HepG2 (cell line): Measurements from ENCODE around the gene ZNF10. TPM values are rescaled to one million over a fixed set of nuclear protein-coding genes. Genes with fewer than 3 reads are reported as not detected.
A peak's percentile ranks its signal among the peaks of the same experiment; 100 is the strongest.

Experiments
- ASH2L ChIP-seq: fragments of 300-600, 200-600 bp; sonication (generic); IDR thresholded peaks from 2 replicates; pipeline ENCODE4 v1.7.0; 2017; ENCODE audit warnings: low read depth, mild to moderate bottlenecking, moderate library complexity, mixed read lengths, low read length; ENCODE audit not compliant: insufficient read length
- GFI1 ChIP-seq: sonication (generic); formaldehyde crosslinking; IDR thresholded peaks from 2 replicates; pipeline ENCODE4 v1.5.0; 2020; ENCODE audit warnings: missing genetic modification reagents, mild to moderate bottlenecking, borderline replicate concordance
- KLF6 ChIP-seq: IDR thresholded peaks from 2 replicates; pipeline ENCODE4 v1.8.0; 2016; ENCODE audit warnings: missing biosample characterization, missing genetic modification reagents
- MED13 ChIP-seq: sonication (generic); formaldehyde crosslinking; IDR thresholded peaks from 2 replicates; pipeline ENCODE4 v1.5.0; 2020; ENCODE audit warnings: missing genetic modification reagents
- NFKBIZ ChIP-seq: IDR thresholded peaks from 2 replicates; pipeline ENCODE4 v1.6.1; 2018; ENCODE audit warnings: missing genetic modification reagents, missing compliant biosample characterization
- PAWR ChIP-seq: sonication (generic); formaldehyde crosslinking; IDR thresholded peaks from 2 replicates; pipeline ENCODE4 v1.4.0; 2020; ENCODE audit warnings: missing genetic modification reagents, mild to moderate bottlenecking, borderline replicate concordance
- SATB2 ChIP-seq: sonication (generic); formaldehyde crosslinking; IDR thresholded peaks from 2 replicates; pipeline ENCODE4 v1.5.0; 2020; ENCODE audit warnings: missing genetic modification reagents
- SIN3A ChIP-seq: IDR thresholded peaks from 2 replicates; pipeline ENCODE4 v1.6.1; 2011; ENCODE audit warnings: low read depth, mild to moderate bottlenecking, control low read depth, low read length, borderline replicate concordance
- SOX5 ChIP-seq: IDR thresholded peaks from 2 replicates; pipeline ENCODE4 v1.6.1; 2016; ENCODE audit warnings: borderline replicate concordance
- TCF12 ChIP-seq, 2 experiments: fragments of 450-650 bp in 1 of 2; sonication (generic) in 1 of 2; formaldehyde crosslinking in 1 of 2; IDR thresholded peaks; 2 replicates each; pipeline versions ENCODE4 v1.6.1 to v1.8.0; 2017 to 2022; ENCODE audit warnings: antibody characterized with exemption in 1 of 2, mild to moderate bottlenecking in 1 of 2, missing genetic modification reagents in 1 of 2, moderate library complexity in 1 of 2
- TEAD3 ChIP-seq: optimal IDR thresholded peaks from 2 replicates; pipeline ENCODE3; 2016; ENCODE audit warnings: borderline replicate concordance
- ZNF235 ChIP-seq: sonication (generic); formaldehyde crosslinking; IDR thresholded peaks from 2 replicates; pipeline ENCODE4 v1.8.1; 2023; ENCODE audit warnings: mild to moderate bottlenecking, missing genetic modification reagents, borderline replicate concordance
- ZNF546 ChIP-seq: sonication (generic); formaldehyde crosslinking; conservative IDR thresholded peaks from 2 replicates; pipeline ENCODE4 v1.8.1; 2023; ENCODE audit warnings: mild to moderate bottlenecking, missing genetic modification reagents
- ZNF598 ChIP-seq: sonication (generic); formaldehyde crosslinking; IDR thresholded peaks from 2 replicates; pipeline ENCODE4 v1.5.1; 2020; ENCODE audit warnings: mild to moderate bottlenecking, missing genetic modification reagents, borderline replicate concordance
- ZNF615 ChIP-seq: sonication (generic); formaldehyde crosslinking; IDR thresholded peaks from 2 replicates; pipeline ENCODE4 v1.5.0; 2020; ENCODE audit warnings: mild to moderate bottlenecking, missing genetic modification reagents, borderline replicate concordance
- ZNF790 ChIP-seq: sonication (generic); formaldehyde crosslinking; IDR thresholded peaks from 2 replicates; pipeline ENCODE4 v1.8.0; 2022; ENCODE audit warnings: missing genetic modification reagents, mild to moderate bottlenecking, borderline replicate concordance
- polyA plus RNA-seq, 8 experiments: library from polyadenylated mRNA; depleted of rRNA in 3 of 8; stranded (reverse) in 7 of 8; unstranded in 1 of 8; fragments of >200 nt; fragmentation: Illumina TruSeq in 4 of 8; extraction: Trizol in 4 of 8; gene quantifications; 2 replicates each; pipeline versions ENCODE4 v1.2.1 to v1.2.3, GENCODE V29; 2011 to 2016; ENCODE audit warnings: low read depth in 4 of 8, missing spikeins in 1 of 8, mixed read lengths in 1 of 8; ENCODE audit not compliant: insufficient read depth in 1 of 8
- total RNA-seq, 5 experiments: library from RNA; depleted of rRNA; stranded (reverse); fragments of >200 nt; fragmentation: Illumina TruSeq; extraction: Trizol; gene quantifications; 2 replicates each; pipeline ENCODE4 v1.2.3, GENCODE V29; 2016; ENCODE audit warnings: low read depth in 1 of 5
- TF ChIP-seq, protein P1 (sequence below): sonication (generic); formaldehyde crosslinking; IDR thresholded peaks from 2 replicates; pipeline ENCODE4 v1.9.0; 2021; ENCODE audit warnings: mild to moderate bottlenecking, missing genetic modification reagents
- TF ChIP-seq, protein P2 (sequence below): IDR thresholded peaks from 2 replicates; pipeline ENCODE4 v1.6.1; 2018; ENCODE audit warnings: missing genetic modification reagents
- TF ChIP-seq, protein P3 (sequence below): sonication (generic); formaldehyde crosslinking; IDR thresholded peaks from 2 replicates; pipeline ENCODE4 v1.8.1; 2023; ENCODE audit warnings: mild to moderate bottlenecking, missing genetic modification reagents
- TF ChIP-seq, protein P4 (sequence below): sonication (generic); formaldehyde crosslinking; IDR thresholded peaks from 2 replicates; pipeline ENCODE4 v1.5.1; 2020; ENCODE audit warnings: missing genetic modification reagents, mild to moderate bottlenecking, borderline replicate concordance

Gene ZNF10
- total and polyA plus RNA-seq, 2 of the 13 experiments (the other 11 are each of a cell fraction or from before 2014, with no cell fraction given), result 2.9 to 6.5 TPM

DNA sequence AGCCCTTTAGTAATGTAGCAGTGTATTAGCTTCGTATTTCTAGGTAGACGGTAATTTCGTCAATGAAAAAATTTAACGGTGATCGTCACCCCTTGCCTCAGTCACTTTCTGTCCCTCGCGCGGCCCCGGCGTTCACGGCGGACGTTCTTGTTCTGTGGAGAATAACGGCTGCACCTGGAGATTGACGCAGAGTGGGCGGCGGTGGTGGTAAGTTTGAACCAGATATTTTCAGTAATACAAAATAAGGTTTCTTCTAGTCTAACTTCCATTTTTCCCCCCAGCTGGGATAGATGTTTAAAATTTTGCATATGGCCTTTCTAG lies 341 bp downstream of the ZNF10 start (continued):
- TF ChIP-seq, protein P1, sequence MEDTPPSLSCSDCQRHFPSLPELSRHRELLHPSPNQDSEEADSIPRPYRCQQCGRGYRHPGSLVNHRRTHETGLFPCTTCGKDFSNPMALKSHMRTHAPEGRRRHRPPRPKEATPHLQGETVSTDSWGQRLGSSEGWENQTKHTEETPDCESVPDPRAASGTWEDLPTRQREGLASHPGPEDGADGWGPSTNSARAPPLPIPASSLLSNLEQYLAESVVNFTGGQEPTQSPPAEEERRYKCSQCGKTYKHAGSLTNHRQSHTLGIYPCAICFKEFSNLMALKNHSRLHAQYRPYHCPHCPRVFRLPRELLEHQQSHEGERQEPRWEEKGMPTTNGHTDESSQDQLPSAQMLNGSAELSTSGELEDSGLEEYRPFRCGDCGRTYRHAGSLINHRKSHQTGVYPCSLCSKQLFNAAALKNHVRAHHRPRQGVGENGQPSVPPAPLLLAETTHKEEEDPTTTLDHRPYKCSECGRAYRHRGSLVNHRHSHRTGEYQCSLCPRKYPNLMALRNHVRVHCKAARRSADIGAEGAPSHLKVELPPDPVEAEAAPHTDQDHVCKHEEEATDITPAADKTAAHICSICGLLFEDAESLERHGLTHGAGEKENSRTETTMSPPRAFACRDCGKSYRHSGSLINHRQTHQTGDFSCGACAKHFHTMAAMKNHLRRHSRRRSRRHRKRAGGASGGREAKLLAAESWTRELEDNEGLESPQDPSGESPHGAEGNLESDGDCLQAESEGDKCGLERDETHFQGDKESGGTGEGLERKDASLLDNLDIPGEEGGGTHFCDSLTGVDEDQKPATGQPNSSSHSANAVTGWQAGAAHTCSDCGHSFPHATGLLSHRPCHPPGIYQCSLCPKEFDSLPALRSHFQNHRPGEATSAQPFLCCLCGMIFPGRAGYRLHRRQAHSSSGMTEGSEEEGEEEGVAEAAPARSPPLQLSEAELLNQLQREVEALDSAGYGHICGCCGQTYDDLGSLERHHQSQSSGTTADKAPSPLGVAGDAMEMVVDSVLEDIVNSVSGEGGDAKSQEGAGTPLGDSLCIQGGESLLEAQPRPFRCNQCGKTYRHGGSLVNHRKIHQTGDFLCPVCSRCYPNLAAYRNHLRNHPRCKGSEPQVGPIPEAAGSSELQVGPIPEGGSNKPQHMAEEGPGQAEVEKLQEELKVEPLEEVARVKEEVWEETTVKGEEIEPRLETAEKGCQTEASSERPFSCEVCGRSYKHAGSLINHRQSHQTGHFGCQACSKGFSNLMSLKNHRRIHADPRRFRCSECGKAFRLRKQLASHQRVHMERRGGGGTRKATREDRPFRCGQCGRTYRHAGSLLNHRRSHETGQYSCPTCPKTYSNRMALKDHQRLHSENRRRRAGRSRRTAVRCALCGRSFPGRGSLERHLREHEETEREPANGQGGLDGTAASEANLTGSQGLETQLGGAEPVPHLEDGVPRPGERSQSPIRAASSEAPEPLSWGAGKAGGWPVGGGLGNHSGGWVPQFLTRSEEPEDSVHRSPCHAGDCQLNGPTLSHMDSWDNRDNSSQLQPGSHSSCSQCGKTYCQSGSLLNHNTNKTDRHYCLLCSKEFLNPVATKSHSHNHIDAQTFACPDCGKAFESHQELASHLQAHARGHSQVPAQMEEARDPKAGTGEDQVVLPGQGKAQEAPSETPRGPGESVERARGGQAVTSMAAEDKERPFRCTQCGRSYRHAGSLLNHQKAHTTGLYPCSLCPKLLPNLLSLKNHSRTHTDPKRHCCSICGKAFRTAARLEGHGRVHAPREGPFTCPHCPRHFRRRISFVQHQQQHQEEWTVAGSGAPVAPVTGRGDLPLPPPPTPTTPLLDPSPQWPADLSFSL (CRISPR knock-in tag), result no peak
- TF ChIP-seq, protein P2, sequence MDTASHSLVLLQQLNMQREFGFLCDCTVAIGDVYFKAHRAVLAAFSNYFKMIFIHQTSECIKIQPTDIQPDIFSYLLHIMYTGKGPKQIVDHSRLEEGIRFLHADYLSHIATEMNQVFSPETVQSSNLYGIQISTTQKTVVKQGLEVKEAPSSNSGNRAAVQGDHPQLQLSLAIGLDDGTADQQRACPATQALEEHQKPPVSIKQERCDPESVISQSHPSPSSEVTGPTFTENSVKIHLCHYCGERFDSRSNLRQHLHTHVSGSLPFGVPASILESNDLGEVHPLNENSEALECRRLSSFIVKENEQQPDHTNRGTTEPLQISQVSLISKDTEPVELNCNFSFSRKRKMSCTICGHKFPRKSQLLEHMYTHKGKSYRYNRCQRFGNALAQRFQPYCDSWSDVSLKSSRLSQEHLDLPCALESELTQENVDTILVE (CRISPR knock-in tag), result no peak
- TF ChIP-seq TCF12 (IDR thresholded peaks at IDR 0.05) (no peak), TCF12 (CRISPR knock-in tag; IDR thresholded peaks at IDR 0.05) (no peak), ZNF546 (CRISPR knock-in tag) (0 out of 2 replicates have a peak, but pooled peaks have one; percentile 9), ZNF235 (CRISPR knock-in tag) (no peak), SATB2 (0 out of 2 replicates have a peak, but pooled peaks have one; percentile 8), MED13 (CRISPR knock-in tag) (no peak), ZNF790 (no peak), PAWR (no peak), SOX5 (CRISPR knock-in tag) (no peak), TEAD3 (CRISPR knock-in tag) (no peak), GFI1 (CRISPR knock-in tag) (0 out of 2 replicates have a peak, but pooled peaks have one; percentile 2), SIN3A (0 out of 2 replicates have a peak, but pooled peaks have one; percentile 24), KLF6 (no peak), ZNF598 (CRISPR knock-in tag) (peak; percentile 6; the same call in 1 of the 2 replicates), ASH2L (peak; percentile 29), NFKBIZ (CRISPR knock-in tag) (0 out of 2 replicates have a peak, but pooled peaks have one; percentile 12), ZNF615 (CRISPR knock-in tag) (no peak)
- TF ChIP-seq, protein P3, sequence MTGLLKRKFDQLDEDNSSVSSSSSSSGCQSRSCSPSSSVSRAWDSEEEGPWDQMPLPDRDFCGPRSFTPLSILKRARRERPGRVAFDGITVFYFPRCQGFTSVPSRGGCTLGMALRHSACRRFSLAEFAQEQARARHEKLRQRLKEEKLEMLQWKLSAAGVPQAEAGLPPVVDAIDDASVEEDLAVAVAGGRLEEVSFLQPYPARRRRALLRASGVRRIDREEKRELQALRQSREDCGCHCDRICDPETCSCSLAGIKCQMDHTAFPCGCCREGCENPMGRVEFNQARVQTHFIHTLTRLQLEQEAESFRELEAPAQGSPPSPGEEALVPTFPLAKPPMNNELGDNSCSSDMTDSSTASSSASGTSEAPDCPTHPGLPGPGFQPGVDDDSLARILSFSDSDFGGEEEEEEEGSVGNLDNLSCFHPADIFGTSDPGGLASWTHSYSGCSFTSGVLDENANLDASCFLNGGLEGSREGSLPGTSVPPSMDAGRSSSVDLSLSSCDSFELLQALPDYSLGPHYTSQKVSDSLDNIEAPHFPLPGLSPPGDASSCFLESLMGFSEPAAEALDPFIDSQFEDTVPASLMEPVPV (CRISPR knock-in tag), result 0 out of 2 replicates have a peak, but pooled peaks have one; percentile 10
- TF ChIP-seq, protein P4, sequence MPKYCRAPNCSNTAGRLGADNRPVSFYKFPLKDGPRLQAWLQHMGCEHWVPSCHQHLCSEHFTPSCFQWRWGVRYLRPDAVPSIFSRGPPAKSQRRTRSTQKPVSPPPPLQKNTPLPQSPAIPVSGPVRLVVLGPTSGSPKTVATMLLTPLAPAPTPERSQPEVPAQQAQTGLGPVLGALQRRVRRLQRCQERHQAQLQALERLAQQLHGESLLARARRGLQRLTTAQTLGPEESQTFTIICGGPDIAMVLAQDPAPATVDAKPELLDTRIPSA (CRISPR knock-in tag), result 0 out of 2 replicates have a peak, but pooled peaks have one; percentile 23
